ENCODE data around the gene DIP2C.

DNA sequence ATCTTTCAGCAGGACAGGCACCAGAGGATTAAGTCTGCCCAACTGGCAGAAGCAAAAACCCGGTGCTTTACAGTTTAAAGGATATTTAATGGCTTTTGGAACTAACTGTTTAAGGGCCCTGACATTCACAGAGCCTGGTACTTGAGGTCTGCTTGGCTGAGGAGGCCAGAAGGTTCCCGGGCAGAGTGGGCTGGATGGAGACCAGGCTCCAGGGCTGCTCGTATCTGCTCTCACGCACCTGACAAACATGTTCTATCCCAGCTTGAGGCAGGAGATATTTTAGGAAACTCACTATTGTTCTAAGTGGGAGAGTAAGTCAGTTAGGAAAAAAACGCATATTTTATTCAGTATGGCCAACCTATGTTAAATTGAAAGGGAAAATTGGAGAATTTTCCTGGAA is 410.8 kb downstream of the DIP2C start:
- TF ChIP-seq, protein P1, sequence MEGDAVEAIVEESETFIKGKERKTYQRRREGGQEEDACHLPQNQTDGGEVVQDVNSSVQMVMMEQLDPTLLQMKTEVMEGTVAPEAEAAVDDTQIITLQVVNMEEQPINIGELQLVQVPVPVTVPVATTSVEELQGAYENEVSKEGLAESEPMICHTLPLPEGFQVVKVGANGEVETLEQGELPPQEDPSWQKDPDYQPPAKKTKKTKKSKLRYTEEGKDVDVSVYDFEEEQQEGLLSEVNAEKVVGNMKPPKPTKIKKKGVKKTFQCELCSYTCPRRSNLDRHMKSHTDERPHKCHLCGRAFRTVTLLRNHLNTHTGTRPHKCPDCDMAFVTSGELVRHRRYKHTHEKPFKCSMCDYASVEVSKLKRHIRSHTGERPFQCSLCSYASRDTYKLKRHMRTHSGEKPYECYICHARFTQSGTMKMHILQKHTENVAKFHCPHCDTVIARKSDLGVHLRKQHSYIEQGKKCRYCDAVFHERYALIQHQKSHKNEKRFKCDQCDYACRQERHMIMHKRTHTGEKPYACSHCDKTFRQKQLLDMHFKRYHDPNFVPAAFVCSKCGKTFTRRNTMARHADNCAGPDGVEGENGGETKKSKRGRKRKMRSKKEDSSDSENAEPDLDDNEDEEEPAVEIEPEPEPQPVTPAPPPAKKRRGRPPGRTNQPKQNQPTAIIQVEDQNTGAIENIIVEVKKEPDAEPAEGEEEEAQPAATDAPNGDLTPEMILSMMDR (IDR thresholded peaks at IDR 0.05): no peak
- TF ChIP-seq POLR2A (IDR thresholded peaks at IDR 0.05): no peak

Data from testis (tissue), 2 donors.